Sigmoid colon (tissue), 7 donors: ENCODE results near the gene MPP3. TPM values are rescaled to one million over a fixed set of nuclear protein-coding genes. Genes with fewer than 3 reads are reported as not detected.
A peak's percentile ranks its signal among the peaks of the same experiment; 100 is the strongest.

ENCODE experiments used
- DNase-seq: peaks from one replicate; pipeline ENCODE4 v3.0.0-alpha.2; 2019
- H3K27ac ChIP-seq, 4 donors: fragments of 200-600 bp; sonication (generic); one replicate each; pipeline ENCODE4 v1.5.1; 2016 to 2019; ENCODE audit warnings: mild to moderate bottlenecking in 1 of 4
- H3K27me3 ChIP-seq, 3 donors: fragments of 200-600 bp; sonication (generic); one replicate each; pipeline ENCODE4 v1.5.1; 2019; ENCODE audit warnings: mild to moderate bottlenecking in 1 of 3
- H3K36me3 ChIP-seq, 4 donors: fragments of 200-600 bp; sonication (generic); one replicate each; pipeline ENCODE4 v1.5.1; 2016 to 2019
- H3K4me1 ChIP-seq, 4 donors: fragments of 200-600 bp; sonication (generic); one replicate each; pipeline ENCODE4 v1.5.1; 2017 to 2019
- H3K4me3 ChIP-seq, 4 donors: fragments of 200-600 bp; sonication (generic); one replicate each; pipeline ENCODE4 v1.5.1; 2017 to 2019; ENCODE audit warnings: mild to moderate bottlenecking in 2 of 4, moderate library complexity in 1 of 4
- H3K9me3 ChIP-seq, 4 donors: fragments of 200-600 bp in 3 of 4; sonication (generic) in 3 of 4; one replicate each; pipeline versions ENCODE4 v1.5.1 to v1.6.1; 2013 to 2019
- EP300 ChIP-seq, 4 donors: sonication (generic); formaldehyde crosslinking; IDR thresholded peaks; one replicate each; pipeline ENCODE4 v1.6.1; 2017; ENCODE audit warnings: antibody characterized with exemption in 4 of 4
- POLR2A ChIP-seq, 2 donors: fragments of 450-650 bp; IDR thresholded peaks; one replicate each; pipeline ENCODE4 v1.6.1; 2016; ENCODE audit warnings: antibody characterized with exemption in 2 of 2, mild to moderate bottlenecking in 2 of 2, moderate library complexity in 2 of 2
- POLR2AphosphoS5 ChIP-seq, 4 donors: sonication (generic); formaldehyde crosslinking; IDR thresholded peaks; one replicate each; pipeline ENCODE4 v1.6.1; 2017; ENCODE audit warnings: antibody characterized with exemption in 4 of 4
- WGBS, 2 donors: extraction: QIAGEN DNeasy Blood & Tissue Kit; methylation state at CpG; one replicate each; pipeline ENCODE4 v1.1.7; 2013; 5-methylcytosine and 5-hydroxymethylcytosine counted together
- intact Hi-C: fragments of 100-400 bp; cut with DNase I; formaldehyde crosslinking; loops from one replicate; pipeline ENCODE4 v1.15.1; 2023
- polyA plus RNA-seq, 3 donors: library from polyadenylated mRNA; stranded (reverse); fragments of 200-250 nt; gene quantifications; one replicate each; pipeline ENCODE4 v1.2.3, GENCODE V29; 2013
- total RNA-seq, 4 donors: library from RNA; depleted of rRNA; stranded (reverse); fragments of >200 nt; gene quantifications; one replicate each; pipeline ENCODE4 v1.1.0, GENCODE V29; 2016
- TF ChIP-seq, protein P1 (sequence below), 4 experiments: fragments of 450-650 bp in 3 of 4; fragments of 200-600 bp in 1 of 4; IDR thresholded peaks; one replicate each; pipeline ENCODE4 v1.5.1; 2016 to 2019; ENCODE audit warnings: antibody characterized with exemption in 4 of 4, mild to moderate bottlenecking in 3 of 4, moderate library complexity in 2 of 4
- donor health status: healthy with polysubstance abuse.
- donor health status: Bipolar disorder and iron deficiency.
- donor health status: healthy.

MPP3 gene
- total and polyA plus RNA-seq, 7 donors, result 0.23 to 10.5 (median 5.0) TPM

DNA sequence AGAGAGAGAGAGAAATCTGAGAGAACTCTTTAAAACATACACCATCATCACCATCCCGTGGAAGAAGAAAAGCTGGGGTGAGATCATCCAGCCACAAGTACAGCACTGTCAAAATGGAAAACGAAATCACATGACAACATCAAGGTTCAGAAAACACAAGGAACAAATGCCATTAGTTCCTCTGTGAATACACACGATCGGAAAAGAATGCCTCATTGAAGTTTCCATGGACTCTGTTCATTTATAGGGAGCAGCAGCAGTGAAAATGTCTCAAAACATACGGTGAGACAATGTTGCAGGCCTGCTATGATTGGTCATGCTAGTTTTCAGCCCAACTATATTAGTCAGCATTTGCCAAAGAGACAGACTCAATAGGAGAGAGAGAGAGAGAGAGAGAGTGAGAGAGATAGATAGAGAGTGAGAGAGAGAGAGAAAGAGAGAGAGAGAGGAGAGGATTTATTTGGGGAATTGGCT, 48.3 kb downstream of the MPP3 start:
- DNase-seq, result no peak
- H3K4me3 ChIP-seq, result no peak overlapping the region
- H3K27ac ChIP-seq, result no peak overlapping the region
- H3K9me3 ChIP-seq, result no peaks in the 10 kb centered on the region
- intact Hi-C loops, result no loop called here
- H3K27me3 ChIP-seq, result peaks cover 0 to 7% (median 0%) of the 10 kb centered on the region in 3 donors
- WGBS, 2 donors, result 68 to 78% methylated on average over 5 of the region's 5 CpGs
- H3K4me1 ChIP-seq, result peaks cover 0 to 1% (median under 1%) of the 10 kb centered on the region in 4 donors
- TF ChIP-seq POLR2A (IDR thresholded peaks at IDR 0.05), result no peak
- TF ChIP-seq, protein P1, sequence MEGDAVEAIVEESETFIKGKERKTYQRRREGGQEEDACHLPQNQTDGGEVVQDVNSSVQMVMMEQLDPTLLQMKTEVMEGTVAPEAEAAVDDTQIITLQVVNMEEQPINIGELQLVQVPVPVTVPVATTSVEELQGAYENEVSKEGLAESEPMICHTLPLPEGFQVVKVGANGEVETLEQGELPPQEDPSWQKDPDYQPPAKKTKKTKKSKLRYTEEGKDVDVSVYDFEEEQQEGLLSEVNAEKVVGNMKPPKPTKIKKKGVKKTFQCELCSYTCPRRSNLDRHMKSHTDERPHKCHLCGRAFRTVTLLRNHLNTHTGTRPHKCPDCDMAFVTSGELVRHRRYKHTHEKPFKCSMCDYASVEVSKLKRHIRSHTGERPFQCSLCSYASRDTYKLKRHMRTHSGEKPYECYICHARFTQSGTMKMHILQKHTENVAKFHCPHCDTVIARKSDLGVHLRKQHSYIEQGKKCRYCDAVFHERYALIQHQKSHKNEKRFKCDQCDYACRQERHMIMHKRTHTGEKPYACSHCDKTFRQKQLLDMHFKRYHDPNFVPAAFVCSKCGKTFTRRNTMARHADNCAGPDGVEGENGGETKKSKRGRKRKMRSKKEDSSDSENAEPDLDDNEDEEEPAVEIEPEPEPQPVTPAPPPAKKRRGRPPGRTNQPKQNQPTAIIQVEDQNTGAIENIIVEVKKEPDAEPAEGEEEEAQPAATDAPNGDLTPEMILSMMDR (IDR thresholded peaks at IDR 0.05), result no peak
- no peak for TF ChIP-seq POLR2AphosphoS5 (IDR thresholded peaks at IDR 0.05)
- TF ChIP-seq EP300 (IDR thresholded peaks at IDR 0.05), result no peak
- H3K36me3 ChIP-seq, result no peaks in the 10 kb centered on the region

GRCh38 chr17:43784068-43784467, 48.9 kb downstream of the MPP3 start:
- H3K27ac ChIP-seq, result no peak overlapping the region
- no peaks in the 10 kb centered on the region for H3K9me3 ChIP-seq
- H3K27me3 ChIP-seq, result peaks cover 0 to 7% (median 0%) of the 10 kb centered on the region in 3 donors
- DNase-seq, result no peak
- intact Hi-C loops, result no loop called here
- peaks cover 0 to 7% (median 6%) of the 10 kb centered on the region in 4 donors for H3K4me1 ChIP-seq
- TF ChIP-seq EP300 (IDR thresholded peaks at IDR 0.05) (no peak), POLR2A (IDR thresholded peaks at IDR 0.05) (no peak), POLR2AphosphoS5 (IDR thresholded peaks at IDR 0.05) (no peak)
- TF ChIP-seq, protein P1 (IDR thresholded peaks at IDR 0.05), result no peak
- no peak overlapping the region for H3K4me3 ChIP-seq
- 74 to 82% methylated on average over 2 of the region's 2 CpGs for WGBS, 2 donors
- no peaks in the 10 kb centered on the region for H3K36me3 ChIP-seq

DNA sequence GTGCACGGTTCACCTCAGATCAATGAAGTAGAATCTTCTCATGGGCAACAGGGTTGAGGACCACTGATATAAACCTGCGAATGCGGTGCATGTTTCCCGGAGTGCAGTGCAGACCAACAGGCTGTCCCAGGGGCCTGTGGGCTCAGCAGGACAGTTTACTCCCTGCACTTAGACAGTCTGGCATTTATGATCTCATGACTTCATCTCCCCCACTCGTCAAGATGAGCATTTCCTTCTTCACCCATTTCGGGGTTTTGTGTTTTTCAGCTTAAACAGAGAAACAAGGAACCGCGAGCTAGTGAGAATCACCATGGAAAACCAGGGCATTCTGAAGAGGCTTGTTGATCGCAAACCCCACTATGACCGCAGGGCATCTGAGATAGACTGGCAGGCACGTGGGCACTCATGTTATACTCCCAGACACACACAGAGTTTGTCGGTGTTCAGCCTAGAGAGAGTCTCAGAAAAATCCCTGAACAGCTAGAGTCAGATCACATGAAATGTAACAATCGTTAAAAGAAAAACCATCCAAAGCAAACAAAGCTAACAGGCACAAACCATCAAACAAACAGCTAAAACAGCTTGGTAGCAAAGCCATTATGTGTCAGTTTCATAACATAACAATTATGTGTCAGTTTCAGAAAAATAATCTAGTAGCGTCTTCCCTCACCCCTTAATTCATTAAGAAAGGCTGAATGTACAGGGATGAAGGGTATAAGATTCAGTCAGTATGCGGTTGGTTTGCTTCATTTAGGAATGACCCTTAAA, 49.8 kb downstream of the MPP3 start:
- H3K4me1 ChIP-seq, result peaks cover 0 to 8% (median 6%) of the 10 kb centered on the region in 4 donors
- H3K27me3 ChIP-seq, result peaks cover 0 to 7% (median 0%) of the 10 kb centered on the region in 3 donors
- TF ChIP-seq POLR2AphosphoS5 (IDR thresholded peaks at IDR 0.05), result no peak
- DNase-seq, result no peak
- H3K9me3 ChIP-seq, result no peaks in the 10 kb centered on the region
- WGBS, 2 donors, result 79 to 81% methylated on average over 15 of the region's 15 CpGs
- no peaks in the 10 kb centered on the region for H3K36me3 ChIP-seq
- intact Hi-C loops, result no loop called here
- H3K27ac ChIP-seq, result no peak overlapping the region
- no peak overlapping the region for H3K4me3 ChIP-seq

GRCh38 chr17:43780135-43780534, 52.8 kb downstream of the MPP3 start, which contains the start of gene CFAP97D1:
Gene CFAP97D1 (plus strand): TSS chr17:43780435. CDS start chr17:43780463, 28 bp downstream.
- Histone ChIP-seq H3K9me3 (no peaks in the 10 kb centered on the region), H3K27ac (peak within 1 kb of the TSS; percentile 97 to 100 (median 100)), H3K36me3 (peaks cover 0 to 4% (median 0%) of the 10 kb centered on the region in 4 donors), H3K4me3 (peak within 1 kb of the TSS; percentile 74 to 100 (median 82)), H3K4me1 (peaks cover 0 to 35% (median 31%) of the 10 kb centered on the region in 4 donors), H3K27me3 (peaks cover 0 to 7% (median 0%) of the 10 kb centered on the region in 3 donors)
- intact Hi-C loops, result no loop called here
- TF ChIP-seq EP300 (IDR thresholded peaks at IDR 0.05), result no peak
- TF ChIP-seq, protein P1 (IDR thresholded peaks at IDR 0.05), result no peak
- no peak for TF ChIP-seq POLR2AphosphoS5 (IDR thresholded peaks at IDR 0.05)
- TF ChIP-seq POLR2A (IDR thresholded peaks at IDR 0.05), result no peak
- 55 to 62% methylated on average over 7 of the region's 7 CpGs for whole genome bisulfite sequencing, 2 donors
- DNase-seq, result no peak
